Astrocyte (in vitro differentiated cells and primary cell): ENCODE data around the gene GMCL2. TPM values are rescaled to one million over a fixed set of nuclear protein-coding genes. Genes with fewer than 3 reads are reported as not detected.

ENCODE experiments used
- DNase-seq: peaks from one replicate; pipeline ENCODE4 v3.0.0-alpha.2; 2010; ENCODE audit warnings: low read depth
- FAIRE-seq: peaks from 2 replicates; lab custom pipeline; 2011; peaks lifted over from hg19 to GRCh38; lab: Jason Lieb, UNC
- H2AFZ ChIP-seq: 2 replicates; pipeline ENCODE4 v1.6.0; 2012; ENCODE audit warnings: low read depth, low read length, inconsistent platforms
- H3K27ac ChIP-seq: 2 replicates; pipeline ENCODE4 v1.5.1; 2011; ENCODE audit warnings: low read depth, low read length, inconsistent platforms
- H3K27me3 ChIP-seq: 2 replicates; pipeline ENCODE4 v1.6.0; 2011; ENCODE audit warnings: low read length, inconsistent platforms; ENCODE audit not compliant: insufficient read depth
- H3K36me3 ChIP-seq: 2 replicates; pipeline ENCODE4 v1.5.1; 2011; ENCODE audit warnings: low read length, inconsistent platforms; ENCODE audit not compliant: insufficient read depth
- H3K4me1 ChIP-seq: 2 replicates; pipeline ENCODE4 v1.5.1; 2011; ENCODE audit warnings: low read length, inconsistent platforms; ENCODE audit not compliant: insufficient read depth
- H3K4me2 ChIP-seq: 2 replicates; pipeline ENCODE4 v1.6.0; 2012; ENCODE audit warnings: low read length, inconsistent platforms
- H3K4me3 ChIP-seq: 2 replicates; pipeline ENCODE4 v1.5.1; 2011; ENCODE audit warnings: low read depth, mild to moderate bottlenecking, low read length, inconsistent platforms; ENCODE audit not compliant: insufficient read depth
- H3K79me2 ChIP-seq: 2 replicates; pipeline ENCODE4 v1.6.0; 2012; ENCODE audit warnings: mild to moderate bottlenecking, low read length, inconsistent platforms; ENCODE audit not compliant: insufficient read depth
- H3K9ac ChIP-seq: 2 replicates; pipeline ENCODE4 v1.6.0; 2012; ENCODE audit warnings: mild to moderate bottlenecking, low read length, inconsistent platforms
- H3K9me3 ChIP-seq: 2 replicates; pipeline ENCODE4 v1.5.1; 2012; ENCODE audit warnings: low read depth, mild to moderate bottlenecking, low read length, inconsistent platforms; ENCODE audit not compliant: insufficient read depth
- H4K20me1 ChIP-seq: 2 replicates; pipeline ENCODE4 v1.6.0; 2012; ENCODE audit warnings: low read length, inconsistent platforms; ENCODE audit not compliant: insufficient read depth
- H3K27ac Mint-ChIP-seq: one replicate; pipeline ENCODE4 v1.8.0; 2021; ENCODE audit warnings: mild to moderate bottlenecking, mixed read lengths; ENCODE audit not compliant: unreplicated experiment
- H3K27me3 Mint-ChIP-seq: one replicate; pipeline ENCODE4 v1.8.0; 2021; ENCODE audit warnings: low read depth, mixed read lengths; ENCODE audit not compliant: unreplicated experiment
- H3K36me3 Mint-ChIP-seq: one replicate; pipeline ENCODE4 v1.8.0; 2021; ENCODE audit warnings: low read depth, mixed read lengths; ENCODE audit not compliant: unreplicated experiment
- H3K4me1 Mint-ChIP-seq: one replicate; pipeline ENCODE4 v1.8.0; 2021; ENCODE audit warnings: low read depth, mixed read lengths; ENCODE audit not compliant: unreplicated experiment
- H3K4me3 Mint-ChIP-seq: one replicate; pipeline ENCODE4 v1.8.0; 2021; ENCODE audit warnings: mild to moderate bottlenecking, moderate library complexity, mixed read lengths; ENCODE audit not compliant: unreplicated experiment
- H3K9me3 Mint-ChIP-seq: one replicate; pipeline ENCODE4 v1.8.0; 2021; ENCODE audit warnings: mild to moderate bottlenecking, mixed read lengths; ENCODE audit not compliant: unreplicated experiment
- EZH2 ChIP-seq: IDR thresholded peaks from 2 replicates; pipeline ENCODE4 v1.6.1; 2012; ENCODE audit warnings: mild to moderate bottlenecking, low read length, inconsistent platforms; ENCODE audit not compliant: insufficient read depth
- total RNA-seq: library from RNA; stranded (reverse); gene quantifications from 2 replicates; pipeline ENCODE4 v1.2.1, GENCODE V29; 2021
- TF ChIP-seq, protein P1 (sequence below): IDR thresholded peaks from 2 replicates; pipeline ENCODE4 v1.5.1; 2011; ENCODE audit warnings: low read depth, mild to moderate bottlenecking, inconsistent platforms, low read length, moderate library complexity; ENCODE audit not compliant: insufficient read depth

Gene GMCL2
- total RNA-seq, 1 donor from 2014 or later, result not detected

DNA sequence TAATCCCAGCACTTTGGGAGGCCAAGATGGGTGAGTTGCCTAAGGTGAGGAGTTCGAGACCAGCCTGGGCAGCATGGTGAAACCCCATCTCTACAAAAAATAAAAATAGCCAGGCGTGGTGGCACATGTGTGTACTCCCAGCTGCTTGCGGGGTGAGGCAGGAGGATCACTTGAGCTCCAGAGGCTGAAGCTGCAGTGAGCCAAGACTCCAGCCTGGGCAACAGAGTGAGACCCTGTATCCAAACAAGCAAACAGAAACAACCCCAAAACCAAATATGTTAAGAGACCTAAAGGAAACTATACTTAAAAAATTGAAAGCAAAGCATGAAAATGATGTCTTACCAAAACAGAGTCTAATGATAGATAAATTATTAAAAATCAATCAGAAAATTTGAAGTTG lies 29.6 kb upstream of the GMCL2 start:
- no peak overlapping the region for H3K4me3 Mint-ChIP-seq
- FAIRE-seq, result no peak
- peaks cover 51% of the 10 kb centered on the region for H3K36me3 ChIP-seq

GRCh38 chr5:178216088-178216534 lies 28.9 kb upstream of the GMCL2 start:
- no peak for DNase-seq
- no peak overlapping the region for H2AFZ ChIP-seq
- FAIRE-seq, result no peak
- no peak for TF ChIP-seq EZH2
- TF ChIP-seq, protein P1, sequence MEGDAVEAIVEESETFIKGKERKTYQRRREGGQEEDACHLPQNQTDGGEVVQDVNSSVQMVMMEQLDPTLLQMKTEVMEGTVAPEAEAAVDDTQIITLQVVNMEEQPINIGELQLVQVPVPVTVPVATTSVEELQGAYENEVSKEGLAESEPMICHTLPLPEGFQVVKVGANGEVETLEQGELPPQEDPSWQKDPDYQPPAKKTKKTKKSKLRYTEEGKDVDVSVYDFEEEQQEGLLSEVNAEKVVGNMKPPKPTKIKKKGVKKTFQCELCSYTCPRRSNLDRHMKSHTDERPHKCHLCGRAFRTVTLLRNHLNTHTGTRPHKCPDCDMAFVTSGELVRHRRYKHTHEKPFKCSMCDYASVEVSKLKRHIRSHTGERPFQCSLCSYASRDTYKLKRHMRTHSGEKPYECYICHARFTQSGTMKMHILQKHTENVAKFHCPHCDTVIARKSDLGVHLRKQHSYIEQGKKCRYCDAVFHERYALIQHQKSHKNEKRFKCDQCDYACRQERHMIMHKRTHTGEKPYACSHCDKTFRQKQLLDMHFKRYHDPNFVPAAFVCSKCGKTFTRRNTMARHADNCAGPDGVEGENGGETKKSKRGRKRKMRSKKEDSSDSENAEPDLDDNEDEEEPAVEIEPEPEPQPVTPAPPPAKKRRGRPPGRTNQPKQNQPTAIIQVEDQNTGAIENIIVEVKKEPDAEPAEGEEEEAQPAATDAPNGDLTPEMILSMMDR, result no peak
- no peaks in the 10 kb centered on the region for H3K4me1 ChIP-seq
- peaks cover 18% of the 10 kb centered on the region for H3K36me3 Mint-ChIP-seq
- H3K36me3 ChIP-seq, result peaks cover 57% of the 10 kb centered on the region
- no peak overlapping the region for H3K4me3 Mint-ChIP-seq
- no peaks in the 10 kb centered on the region for H3K27me3 Mint-ChIP-seq
- no peak overlapping the region for H3K9ac ChIP-seq
- H3K27ac ChIP-seq, result no peak overlapping the region
- H4K20me1 ChIP-seq, result peaks cover 54% of the 10 kb centered on the region
- H3K79me2 ChIP-seq, result peaks cover 31% of the 10 kb centered on the region
- H3K4me1 Mint-ChIP-seq, result peaks cover 2% of the 10 kb centered on the region
- H3K4me3 ChIP-seq, result no peak overlapping the region
- H3K4me2 ChIP-seq, result no peak overlapping the region
- H3K27me3 ChIP-seq, result no peaks in the 10 kb centered on the region
- no peak overlapping the region for H3K27ac Mint-ChIP-seq
- H3K9me3 Mint-ChIP-seq, result peaks cover 2% of the 10 kb centered on the region
- no peaks in the 10 kb centered on the region for H3K9me3 ChIP-seq

More for the DNA sequence above, 29.6 kb upstream of the GMCL2 start:
- Histone ChIP-seq H3K4me2 (no peak overlapping the region), H3K27ac (no peak overlapping the region), H3K4me1 (no peaks in the 10 kb centered on the region), H3K79me2 (peaks cover 31% of the 10 kb centered on the region), H2AFZ (no peak overlapping the region), H3K27me3 (no peaks in the 10 kb centered on the region), H3K4me3 (no peak overlapping the region), H3K9ac (no peak overlapping the region), H4K20me1 (peaks cover 47% of the 10 kb centered on the region), H3K9me3 (no peaks in the 10 kb centered on the region)
- peaks cover 2% of the 10 kb centered on the region for H3K4me1 Mint-ChIP-seq
- peaks cover 15% of the 10 kb centered on the region for H3K36me3 Mint-ChIP-seq
- DNase-seq, result no peak
- H3K27me3 Mint-ChIP-seq, result no peaks in the 10 kb centered on the region
- TF ChIP-seq EZH2, result no peak
- TF ChIP-seq, protein P1, result no peak
- peaks cover 2% of the 10 kb centered on the region for H3K9me3 Mint-ChIP-seq
- no peak overlapping the region for H3K27ac Mint-ChIP-seq

DNA sequence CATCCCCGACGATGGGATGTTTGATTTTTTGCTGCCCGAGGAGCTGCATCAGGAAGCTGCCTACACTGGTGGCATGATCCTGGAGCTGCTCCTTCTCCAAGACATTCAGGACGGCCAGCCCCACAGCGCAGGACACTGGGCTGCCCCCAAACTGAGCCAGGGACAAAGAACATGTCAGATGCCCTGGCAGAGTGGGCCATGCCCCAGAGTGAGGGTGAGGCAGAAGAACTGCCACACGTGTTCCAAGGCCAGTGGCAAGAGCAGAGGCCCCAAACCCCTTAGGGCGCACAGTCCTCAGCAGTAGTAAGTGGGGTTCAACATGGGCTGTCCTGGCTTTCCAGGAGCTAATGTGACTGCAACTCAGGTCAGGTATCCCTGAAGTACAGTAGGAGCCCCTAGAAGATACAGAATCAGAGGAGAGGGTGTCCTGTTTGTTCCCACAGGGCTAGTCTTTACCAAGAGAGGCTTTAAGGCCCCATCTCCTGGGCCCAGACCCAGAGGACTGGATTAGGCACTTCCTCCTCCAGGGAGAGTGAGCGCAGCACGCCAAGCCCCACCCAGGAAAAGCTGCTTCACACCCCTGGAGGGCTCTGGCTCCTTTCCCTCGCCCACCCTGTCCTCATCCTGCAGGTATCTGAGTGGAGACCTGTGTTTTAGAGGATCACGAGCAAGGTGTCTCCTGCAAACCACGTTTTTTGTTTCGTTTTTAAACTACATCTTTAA lies 28.3 kb upstream of the GMCL2 start:
- Histone ChIP-seq H3K9ac (no peak overlapping the region), H4K20me1 (peaks cover 61% of the 10 kb centered on the region), H3K79me2 (peaks cover 36% of the 10 kb centered on the region), H2AFZ (no peak overlapping the region), H3K9me3 (no peaks in the 10 kb centered on the region), H3K36me3 (peaks cover 63% of the 10 kb centered on the region), H3K4me3 (no peak overlapping the region), H3K4me1 (no peaks in the 10 kb centered on the region), H3K27me3 (no peaks in the 10 kb centered on the region), H3K4me2 (no peak overlapping the region), H3K27ac (no peak overlapping the region)
- Mint-ChIP-seq H3K27ac (no peak overlapping the region), H3K9me3 (peaks cover 3% of the 10 kb centered on the region), H3K27me3 (no peaks in the 10 kb centered on the region), H3K4me3 (no peak overlapping the region), H3K4me1 (peaks cover 2% of the 10 kb centered on the region), H3K36me3 (peaks cover 18% of the 10 kb centered on the region)
- TF ChIP-seq, protein P1, result no peak
- no peak for TF ChIP-seq EZH2
- DNase-seq, result no peak
- no peak for FAIRE-seq
